PC-9 (cell line): ENCODE data around the gene GSX2. TPM values are rescaled to one million over a fixed set of nuclear protein-coding genes. Genes with fewer than 3 reads are reported as not detected.
"Not testable (repeated sequence)": the region's sequence is repeated elsewhere in the genome, so short reads cannot be mapped to it uniquely, and the experiment has no call there.

Experiments used
- BruUV-seq: library from RNA; stranded (reverse); fragments of 400-500 nt; replicated peaks from 2 replicates; lab custom pipeline; 2021; lab: Mats Ljungman, UMichigan
- CTCF ChIA-PET: fragments of 300-600 bp; sonication (Branson Sonifier 250); formaldehyde crosslinking; loops from one replicate; lab custom pipeline; 2022; ENCODE audit warnings: antibody characterized with exemption; lab: Charles Lee
- POLR2A ChIA-PET: fragments of 300-600 bp; sonication (Branson Sonifier 250); formaldehyde crosslinking; loops from one replicate; lab custom pipeline; 2022; ENCODE audit warnings: antibody characterized with exemption; ENCODE audit not compliant: unreplicated experiment; lab: Charles Lee
- DNase-seq, 2 experiments: peaks; one replicate each; pipeline versions ENCODE4 v3.0.0 to v3.0.0-alpha.2; 2015 to 2022; ENCODE audit warnings: mixed read lengths in 1 of 2
- H2AFZ ChIP-seq: fragments of 200-600 bp; sonication (generic); 2 replicates; pipeline ENCODE4 v1.8.1; 2017; ENCODE audit warnings: antibody characterized with exemption
- H3F3A ChIP-seq: fragments of 200-600 bp; sonication (generic); 2 replicates; pipeline ENCODE4 v1.8.1; 2017; ENCODE audit warnings: antibody characterized with exemption, mild to moderate bottlenecking, low read depth; ENCODE audit not compliant: insufficient read depth
- H3K27ac ChIP-seq: fragments of 200-600 bp; sonication (generic); 2 replicates; pipeline ENCODE4 v1.6.1; 2016; ENCODE audit warnings: mixed run types
- H3K27me3 ChIP-seq: fragments of 200-600 bp; sonication (generic); 2 replicates; pipeline ENCODE4 v1.6.1; 2016; ENCODE audit warnings: low read depth, mixed run types; ENCODE audit not compliant: insufficient read depth
- H3K36me3 ChIP-seq: fragments of 200-600 bp; sonication (generic); 2 replicates; pipeline ENCODE4 v1.6.1; 2016; ENCODE audit warnings: low read depth, mixed run types
- H3K4me1 ChIP-seq: fragments of 200-600 bp; sonication (generic); replicated peaks from 2 replicates; pipeline ENCODE4 v1.6.1; 2016; ENCODE audit warnings: mixed run types; ENCODE audit not compliant: insufficient read depth
- H3K4me2 ChIP-seq: fragments of 200-600 bp; sonication (generic); 2 replicates; pipeline ENCODE4 v1.6.1; 2017; ENCODE audit warnings: mixed run types
- H3K4me3 ChIP-seq: fragments of 200-600 bp; sonication (generic); 2 replicates; pipeline ENCODE4 v1.6.1; 2016; ENCODE audit warnings: mixed run types
- H3K79me2 ChIP-seq: fragments of 200-600 bp; sonication (generic); 2 replicates; pipeline ENCODE4 v1.6.1; 2017; ENCODE audit warnings: low read depth, mixed run types
- H3K9me2 ChIP-seq: fragments of 200-600 bp; sonication (generic); 2 replicates; pipeline ENCODE4 v1.8.1; 2017; ENCODE audit warnings: mild to moderate bottlenecking; ENCODE audit not compliant: insufficient read depth
- H3K9me3 ChIP-seq: fragments of 200-600 bp; sonication (generic); 2 replicates; pipeline ENCODE4 v1.8.1; 2016; ENCODE audit warnings: low read depth; ENCODE audit not compliant: insufficient read depth
- H4K20me1 ChIP-seq: fragments of 200-600 bp; sonication (generic); 2 replicates; pipeline ENCODE4 v1.8.1; 2017; ENCODE audit not compliant: insufficient read depth
- EZH2 ChIP-seq: fragments of 200-600 bp; sonication (generic); IDR thresholded peaks from 2 replicates; pipeline ENCODE4 v1.8.0; 2017; ENCODE audit warnings: antibody characterized with exemption, low read depth
- intact Hi-C: fragments of 100-400 bp; cut with micrococcal nuclease; formaldehyde crosslinking; loops from one replicate; pipeline ENCODE4 v1.10.0; 2022; ENCODE audit not compliant: unreplicated experiment
- total RNA-seq: library from RNA; stranded (reverse); gene quantifications from 2 replicates; pipeline ENCODE4 v1.2.3, GENCODE V29; 2021
- TF ChIP-seq, protein P1 (sequence below): fragments of 200-600 bp; sonication (generic); conservative IDR thresholded peaks from 2 replicates; pipeline ENCODE4 v1.6.1; 2017; ENCODE audit warnings: mixed run types, antibody characterized with exemption, mild to moderate bottlenecking, moderate library complexity

The GSX2 gene
- total RNA-seq, 1 experiment from 2014 or later, result not detected

DNA sequence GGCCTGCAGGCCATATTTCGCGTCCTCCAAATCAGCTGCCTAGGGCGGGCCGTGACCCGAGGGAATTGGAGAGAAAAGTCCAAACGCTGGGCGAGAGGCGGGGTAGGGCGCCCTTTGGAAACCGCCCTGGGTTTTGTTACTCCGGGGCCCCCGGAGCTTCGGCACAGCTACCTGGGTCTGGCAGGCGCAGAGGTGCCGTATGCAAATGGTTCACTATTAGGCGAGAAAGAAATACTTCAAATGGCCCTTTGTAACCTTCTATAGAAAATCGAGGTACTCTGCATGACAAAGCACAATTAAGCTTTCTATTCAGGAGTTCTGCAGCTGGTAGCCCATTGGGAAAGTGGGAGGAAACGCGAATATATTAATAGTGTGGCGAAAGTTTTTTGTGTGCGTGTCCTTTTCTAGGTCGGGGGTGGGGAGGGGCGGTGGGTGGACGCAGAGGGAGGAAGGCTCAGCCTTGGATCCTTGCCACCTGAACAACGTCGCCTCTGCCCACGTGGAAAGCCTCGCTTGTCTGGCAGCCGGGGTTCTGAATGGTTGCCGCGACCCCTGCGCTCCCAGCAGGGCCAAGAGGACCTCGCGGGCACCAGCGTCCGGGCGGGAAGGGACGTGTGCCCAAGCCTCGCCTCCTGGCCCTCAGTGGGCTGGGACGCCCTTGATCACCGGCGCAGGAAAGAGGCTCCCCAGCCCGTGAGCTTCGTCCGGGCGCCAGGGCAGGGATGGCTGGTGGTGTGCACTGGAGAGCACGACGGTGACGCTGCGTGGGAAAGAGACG, 9.5 kb downstream of the GSX2 start:
- Histone ChIP-seq H3K27me3 (no peaks in the 10 kb centered on the region), H3K9me2 (no peaks in the 10 kb centered on the region), H3K4me3 (no peak overlapping the region), H2AFZ (no peak overlapping the region), H3K27ac (no peak overlapping the region), H3K79me2 (no peaks in the 10 kb centered on the region), H3K36me3 (no peaks in the 10 kb centered on the region), H3K4me1 (no peaks in the 10 kb centered on the region), H3K4me2 (no peak overlapping the region), H3K9me3 (no peaks in the 10 kb centered on the region), H3F3A (no peaks in the 10 kb centered on the region), H4K20me1 (no peaks in the 10 kb centered on the region)
- BruUV-seq, result no TSS peak
- ChIA-PET CTCF (no interaction called here), POLR2A (no interaction called here)
- no peak for TF ChIP-seq EZH2
- TF ChIP-seq, protein P1, sequence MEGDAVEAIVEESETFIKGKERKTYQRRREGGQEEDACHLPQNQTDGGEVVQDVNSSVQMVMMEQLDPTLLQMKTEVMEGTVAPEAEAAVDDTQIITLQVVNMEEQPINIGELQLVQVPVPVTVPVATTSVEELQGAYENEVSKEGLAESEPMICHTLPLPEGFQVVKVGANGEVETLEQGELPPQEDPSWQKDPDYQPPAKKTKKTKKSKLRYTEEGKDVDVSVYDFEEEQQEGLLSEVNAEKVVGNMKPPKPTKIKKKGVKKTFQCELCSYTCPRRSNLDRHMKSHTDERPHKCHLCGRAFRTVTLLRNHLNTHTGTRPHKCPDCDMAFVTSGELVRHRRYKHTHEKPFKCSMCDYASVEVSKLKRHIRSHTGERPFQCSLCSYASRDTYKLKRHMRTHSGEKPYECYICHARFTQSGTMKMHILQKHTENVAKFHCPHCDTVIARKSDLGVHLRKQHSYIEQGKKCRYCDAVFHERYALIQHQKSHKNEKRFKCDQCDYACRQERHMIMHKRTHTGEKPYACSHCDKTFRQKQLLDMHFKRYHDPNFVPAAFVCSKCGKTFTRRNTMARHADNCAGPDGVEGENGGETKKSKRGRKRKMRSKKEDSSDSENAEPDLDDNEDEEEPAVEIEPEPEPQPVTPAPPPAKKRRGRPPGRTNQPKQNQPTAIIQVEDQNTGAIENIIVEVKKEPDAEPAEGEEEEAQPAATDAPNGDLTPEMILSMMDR, result no peak
- intact Hi-C loops, result no loop called here
- no peak for DNase-seq

DNA sequence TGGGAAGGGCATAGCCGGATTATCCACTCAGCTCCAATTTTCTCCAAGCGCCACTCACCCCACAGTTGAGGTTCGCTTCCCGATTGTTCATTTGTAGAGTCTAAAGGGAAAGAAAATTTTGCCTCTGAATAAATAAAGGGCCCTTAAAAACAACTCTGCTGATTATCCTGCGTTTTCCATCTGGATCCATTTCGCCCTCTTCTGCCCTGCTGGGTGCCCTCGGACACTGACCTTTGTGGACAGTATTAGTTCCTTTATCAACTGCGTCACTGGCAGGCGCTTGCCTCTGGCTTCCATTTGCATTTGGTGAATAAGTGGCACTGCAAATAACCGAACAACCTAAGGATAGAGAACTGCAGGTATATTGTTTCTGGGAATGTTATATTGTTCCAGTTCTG, 10.1 kb downstream of the GSX2 start:
- H4K20me1 ChIP-seq, result no peaks in the 10 kb centered on the region
- DNase-seq, result no peak
- no peaks in the 10 kb centered on the region for H3K27me3 ChIP-seq
- H3K4me1 ChIP-seq, result no peaks in the 10 kb centered on the region
- no TSS peak for BruUV-seq
- no peak overlapping the region for H2AFZ ChIP-seq
- POLR2A ChIA-PET, result no interaction called here
- no peaks in the 10 kb centered on the region for H3K79me2 ChIP-seq
- H3F3A ChIP-seq, result no peaks in the 10 kb centered on the region
- intact Hi-C loops, result no loop called here
- no peak overlapping the region for H3K4me3 ChIP-seq
- TF ChIP-seq EZH2, result no peak
- TF ChIP-seq, protein P1, result no peak
- H3K4me2 ChIP-seq, result no peak overlapping the region
- no peak overlapping the region for H3K27ac ChIP-seq
- H3K9me2 ChIP-seq, result no peaks in the 10 kb centered on the region
- H3K9me3 ChIP-seq, result no peaks in the 10 kb centered on the region
- H3K36me3 ChIP-seq, result no peaks in the 10 kb centered on the region
- CTCF ChIA-PET, result no interaction called here

DNA sequence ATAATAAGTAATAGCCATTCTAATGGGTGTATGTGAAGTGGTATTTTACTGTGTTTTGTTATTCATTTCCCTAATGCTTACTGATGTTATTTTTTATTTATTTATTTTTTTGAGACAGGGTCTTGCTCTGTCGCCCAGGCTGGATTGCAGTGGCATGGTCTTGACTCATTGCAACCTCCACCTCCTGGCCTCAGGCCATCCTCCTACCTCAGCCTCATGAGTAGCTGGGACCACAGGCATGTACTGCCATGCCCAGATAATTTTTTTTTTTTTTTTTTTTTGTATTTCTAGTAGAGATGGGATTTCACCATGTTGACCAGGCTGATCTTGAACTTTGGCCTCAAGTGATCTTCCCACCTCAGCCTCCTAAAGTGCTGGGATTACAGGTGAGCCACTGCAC, 13.2 kb downstream of the GSX2 start:
- DNase-seq, H3K4me3 ChIP-seq, H4K20me1 ChIP-seq, H2AFZ ChIP-seq, H3K9me3 ChIP-seq, H3K27ac ChIP-seq, intact Hi-C loops, H3K4me1 ChIP-seq, H3K79me2 ChIP-seq, POLR2A ChIA-PET, H3K36me3 ChIP-seq, H3K9me2 ChIP-seq, H3K27me3 ChIP-seq, BruUV-seq, H3F3A ChIP-seq, CTCF ChIA-PET, H3K4me2 ChIP-seq: not testable (repeated sequence)

DNA sequence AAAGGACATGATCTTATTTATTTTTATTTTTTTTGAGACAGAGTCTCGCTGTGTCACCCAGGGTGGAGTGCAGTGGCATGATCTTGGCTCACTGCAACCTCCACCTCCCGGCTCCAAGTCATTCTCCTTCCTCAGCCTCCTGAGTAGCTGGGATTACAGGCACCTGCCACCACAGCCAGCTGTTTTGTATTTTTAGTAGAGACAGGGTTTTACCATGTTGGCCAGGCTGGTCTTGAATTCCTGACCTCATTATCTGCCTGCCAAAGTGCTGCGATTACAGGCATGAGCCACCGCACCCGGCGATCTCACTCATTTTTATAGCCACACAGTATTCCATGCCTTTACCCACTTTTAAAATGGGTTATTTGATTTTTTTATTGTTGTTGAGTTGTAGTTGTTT, 16.3 kb downstream of the GSX2 start:
- H3K4me3 ChIP-seq, H3K4me1 ChIP-seq, H2AFZ ChIP-seq, H3K27me3 ChIP-seq, H3K79me2 ChIP-seq, BruUV-seq, DNase-seq, H3K36me3 ChIP-seq, H3K9me2 ChIP-seq, POLR2A ChIA-PET, H3K27ac ChIP-seq, intact Hi-C loops, CTCF ChIA-PET, H3K4me2 ChIP-seq, H4K20me1 ChIP-seq, H3K9me3 ChIP-seq, H3F3A ChIP-seq: not testable (repeated sequence)
